ENCODE results near the gene DAPL1.

The DAPL1 gene

DNA sequence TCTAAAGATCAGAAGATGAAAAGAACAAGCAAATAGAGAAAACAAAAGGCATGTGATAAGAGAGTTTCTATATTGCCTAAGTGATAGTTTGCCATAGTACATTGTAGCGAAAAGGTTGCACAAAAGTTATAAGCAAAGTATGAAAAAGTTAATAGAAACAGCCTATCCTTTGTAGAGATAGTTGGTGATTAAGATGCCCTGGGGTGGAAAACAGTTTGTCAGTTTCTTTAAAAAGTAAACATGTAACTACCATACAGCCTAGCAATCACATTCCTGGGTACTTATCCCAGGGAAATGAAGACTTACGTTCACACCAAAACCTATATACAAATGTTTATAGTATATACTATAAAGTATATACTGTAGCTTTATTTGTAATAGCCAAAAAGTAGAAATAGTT lies 16.9 kb upstream of the DAPL1 start:
- FAIRE-seq: no peak

DNA sequence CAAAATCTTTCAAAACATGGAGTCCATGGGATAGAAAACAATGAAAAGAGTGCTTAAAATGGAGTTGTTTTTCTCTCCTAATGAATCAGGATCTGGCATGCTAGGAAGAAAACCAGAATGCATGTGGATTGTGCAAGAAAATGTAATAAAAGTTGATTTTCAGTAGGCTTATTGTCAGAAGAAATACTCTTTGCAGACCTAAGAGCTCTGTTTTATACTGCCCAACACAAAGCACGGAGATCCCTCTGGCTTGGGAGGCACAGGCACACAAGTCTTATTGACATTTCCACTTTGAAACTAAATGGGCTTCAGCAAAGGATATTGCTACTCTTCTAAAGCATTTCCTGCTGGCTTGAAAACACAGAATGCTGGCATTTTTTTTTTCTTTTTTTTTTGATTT lies 15.5 kb upstream of the DAPL1 start:
- FAIRE-seq: no peak

DNA sequence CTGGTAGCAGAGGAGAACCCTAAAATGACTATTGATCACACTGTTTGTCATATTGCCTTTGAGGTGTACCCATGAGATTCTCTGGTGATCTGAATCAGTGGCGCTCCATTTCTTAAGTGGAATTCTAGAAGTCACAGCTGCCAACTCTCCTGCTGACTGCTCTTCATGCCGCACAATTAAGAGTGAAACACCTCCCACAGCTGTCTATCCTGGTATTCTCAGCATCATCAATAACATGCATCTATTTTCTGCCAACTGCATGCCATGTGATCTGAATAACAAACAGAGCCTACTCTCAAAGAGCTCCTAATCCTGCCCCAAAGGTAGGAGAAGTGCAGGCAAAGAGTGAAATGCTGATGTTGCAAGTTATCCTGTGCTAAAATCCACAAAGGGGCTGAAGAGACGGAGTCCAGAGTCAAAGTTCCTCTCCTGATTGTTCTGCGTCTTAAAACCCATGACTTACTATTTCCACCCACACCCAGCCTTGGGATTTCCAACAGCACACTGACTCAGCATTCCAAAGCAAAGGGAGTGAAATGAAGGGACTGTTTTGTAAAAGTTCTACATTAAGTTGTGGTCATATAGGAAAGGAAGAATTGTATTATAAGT lies 13.7 kb upstream of the DAPL1 start:
- no peak for FAIRE-seq

DNA sequence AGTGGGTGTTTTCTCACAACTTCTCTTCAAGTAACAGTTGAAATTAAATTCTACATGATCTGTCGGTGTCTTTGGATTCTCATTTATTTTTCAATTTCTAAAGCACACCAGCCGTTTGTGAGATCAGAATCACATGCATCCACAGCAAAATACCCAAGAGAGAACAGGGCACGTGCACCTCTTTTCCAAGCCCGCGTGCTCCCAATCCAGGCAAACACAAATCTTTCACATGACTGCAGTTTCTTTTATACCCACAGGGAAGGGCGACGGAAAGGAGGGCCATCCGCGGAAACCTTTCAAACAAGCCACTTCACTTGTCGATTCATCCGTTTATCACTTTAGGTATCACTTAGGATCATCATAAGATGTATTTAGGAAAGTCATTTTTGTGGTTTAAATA lies 13.0 kb upstream of the DAPL1 start:
- FAIRE-seq: no peak

DNA sequence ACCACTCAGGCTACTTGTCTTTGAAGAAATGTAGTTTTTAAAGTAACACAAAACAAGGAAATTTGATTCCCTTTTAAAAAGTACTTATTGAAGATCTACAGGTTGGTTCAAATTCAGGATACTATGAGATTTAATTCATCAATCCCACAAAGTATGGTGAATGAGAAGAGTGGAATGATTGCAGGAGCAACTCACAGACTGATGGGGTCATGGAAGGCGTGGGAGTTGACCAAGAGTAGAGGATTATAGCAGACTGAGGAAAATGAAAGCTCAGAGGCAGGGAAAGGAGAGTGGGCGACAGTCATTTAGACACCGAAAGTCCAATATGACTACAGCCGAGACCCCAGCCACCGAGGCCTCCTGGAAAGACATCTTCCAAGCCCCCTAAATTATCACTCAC lies 12.5 kb upstream of the DAPL1 start:
- no peak for FAIRE-seq

DNA sequence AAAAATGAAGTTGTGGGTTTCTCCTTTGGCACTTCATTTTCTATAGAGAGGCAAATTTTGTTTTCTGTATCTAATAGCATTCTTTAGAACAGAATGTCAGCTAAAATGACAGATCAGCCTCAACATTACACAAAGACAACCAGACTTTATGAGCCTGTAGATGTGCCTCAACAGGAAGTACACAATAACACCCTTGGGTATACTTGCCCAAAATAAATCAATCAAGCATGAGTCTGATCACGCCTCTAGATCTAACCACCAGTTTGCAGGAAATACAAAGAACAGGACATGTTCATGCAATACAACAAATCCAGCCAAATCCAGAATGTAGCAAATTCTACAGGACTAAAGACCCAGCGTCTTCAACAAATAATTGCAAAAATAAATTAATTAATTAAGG lies 11.2 kb upstream of the DAPL1 start:
- no peak for FAIRE-seq

DNA sequence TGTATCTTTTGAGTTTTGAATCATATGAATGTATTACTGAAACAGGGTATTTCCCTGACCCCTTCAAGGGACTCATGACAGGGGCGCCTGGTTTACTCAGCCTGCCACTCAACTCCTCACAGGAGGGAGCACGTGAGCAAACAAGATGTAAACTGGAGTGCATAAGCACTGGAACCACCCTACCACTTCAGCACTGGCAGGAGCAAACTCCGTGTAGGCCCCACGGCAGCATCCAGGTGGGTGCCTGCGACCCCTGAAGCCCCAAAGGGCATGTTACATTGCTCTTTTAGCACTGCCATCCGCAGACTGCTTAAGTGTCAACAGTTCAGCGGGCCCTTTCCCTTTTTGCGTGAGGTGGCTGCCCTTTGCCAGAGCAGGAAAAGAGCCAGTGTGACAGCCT lies 8.2 kb upstream of the DAPL1 start:
- FAIRE-seq: no peak

DNA sequence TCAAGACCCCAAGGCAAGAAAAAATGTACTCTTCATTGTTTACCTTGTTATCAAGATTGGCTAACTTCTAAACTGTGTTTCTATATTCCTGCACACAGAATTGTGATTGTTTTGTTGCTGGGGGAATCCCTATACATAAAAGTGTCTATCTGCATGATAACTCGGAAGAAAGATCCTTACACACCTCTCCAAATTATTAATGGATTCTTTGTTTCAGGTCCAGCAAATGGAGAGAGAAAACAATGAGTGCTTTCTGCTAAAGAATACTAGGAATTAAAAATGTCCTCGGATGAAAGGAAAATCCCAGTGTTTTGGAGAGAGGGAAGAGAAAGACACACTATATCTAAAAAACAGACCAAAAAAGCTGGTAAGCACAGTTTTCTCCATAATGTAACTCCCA lies 6.2 kb upstream of the DAPL1 start:
- FAIRE-seq: no peak

DNA sequence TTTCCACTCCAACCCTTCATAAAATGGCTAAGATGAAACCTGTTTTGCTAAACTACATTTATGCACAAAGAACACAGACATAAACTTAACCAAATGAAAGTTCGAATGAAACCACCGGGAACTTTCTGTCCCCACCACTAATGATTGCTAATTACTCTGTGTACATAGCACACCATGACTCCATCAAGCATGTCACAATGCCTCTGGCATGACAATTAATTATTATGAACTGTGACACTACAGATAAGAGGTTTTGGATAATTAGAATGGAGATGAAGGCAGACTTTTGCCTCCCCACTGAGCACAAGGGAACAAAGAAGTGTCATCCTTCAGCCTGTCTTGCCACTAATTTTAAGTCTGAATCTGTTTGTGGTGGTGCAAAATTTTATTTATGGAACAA lies 1.5 kb downstream of the DAPL1 start:
- no peak for FAIRE-seq

DNA sequence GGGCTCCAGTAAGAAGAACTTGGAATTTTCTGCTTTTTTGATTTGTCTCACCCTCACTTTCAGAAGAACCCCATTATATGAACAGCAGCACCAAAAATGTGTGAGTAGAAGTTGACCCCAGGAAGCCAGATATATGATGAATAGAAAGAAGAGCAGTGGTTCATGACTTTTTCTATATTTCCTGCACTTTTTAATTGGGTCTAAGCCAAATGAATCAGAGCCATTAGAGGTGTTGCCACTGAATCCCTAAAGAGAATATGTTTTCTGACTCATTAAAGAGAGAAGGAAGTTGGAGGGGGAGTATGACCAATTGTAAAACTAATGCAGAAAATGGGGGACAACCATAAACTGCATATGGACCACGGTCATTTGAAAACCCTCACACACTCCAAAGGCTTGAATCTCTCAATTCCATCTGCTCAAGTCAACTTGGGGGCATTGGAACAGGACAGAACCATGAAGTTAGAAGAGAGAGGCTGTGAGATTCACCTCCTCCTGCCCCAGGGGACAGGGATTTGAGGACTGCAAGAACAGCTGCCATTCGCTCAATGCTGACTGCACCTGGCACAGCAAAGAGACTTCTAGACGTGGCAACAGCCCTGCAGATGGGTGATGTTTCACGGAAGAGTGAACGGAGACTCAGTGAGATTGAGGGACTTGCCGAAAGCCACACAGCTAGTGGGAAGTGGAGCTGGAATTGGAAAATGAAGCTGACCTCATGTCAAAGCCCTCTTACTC lies 3.0 kb downstream of the DAPL1 start:
- FAIRE-seq: no peak

DNA sequence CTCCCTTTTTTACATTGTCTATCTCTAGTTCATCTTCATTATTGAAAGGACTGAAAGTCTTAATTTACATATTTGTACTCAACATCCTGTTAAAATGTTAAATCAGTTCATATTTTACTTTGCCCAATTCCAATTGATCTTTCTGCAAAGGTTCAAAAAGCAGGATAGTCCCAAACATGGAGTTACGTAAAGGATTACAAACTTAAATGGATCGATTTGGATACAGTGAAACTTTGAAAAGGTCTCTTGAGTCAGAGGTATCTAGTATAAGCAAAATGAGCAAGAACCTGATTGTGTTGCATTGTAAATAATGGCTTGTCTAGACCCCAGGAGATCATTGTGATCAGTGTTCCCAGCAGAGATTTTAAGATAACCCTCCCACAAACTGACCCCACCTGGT lies 4.1 kb downstream of the DAPL1 start:
- no peak for FAIRE-seq

DNA sequence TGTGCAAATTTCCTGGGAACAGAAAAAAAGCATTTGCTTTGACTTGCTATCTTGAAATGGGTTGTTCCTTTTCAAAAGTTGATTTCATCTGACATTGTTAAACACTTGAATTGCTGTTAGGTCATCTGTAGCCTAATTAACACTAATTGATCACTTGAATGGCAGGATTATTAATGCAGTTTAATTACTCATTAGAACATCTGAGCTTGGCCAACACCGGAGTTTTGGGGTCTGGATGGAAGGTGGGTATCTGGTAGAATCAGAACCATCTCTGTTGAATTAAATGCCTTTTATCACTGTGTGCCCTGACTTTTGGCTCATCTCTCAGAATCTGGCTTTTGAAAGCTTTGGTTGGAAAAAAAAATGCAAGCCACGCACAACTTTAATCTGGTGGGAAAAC lies 8.4 kb downstream of the DAPL1 start:
- no peak for FAIRE-seq

DNA sequence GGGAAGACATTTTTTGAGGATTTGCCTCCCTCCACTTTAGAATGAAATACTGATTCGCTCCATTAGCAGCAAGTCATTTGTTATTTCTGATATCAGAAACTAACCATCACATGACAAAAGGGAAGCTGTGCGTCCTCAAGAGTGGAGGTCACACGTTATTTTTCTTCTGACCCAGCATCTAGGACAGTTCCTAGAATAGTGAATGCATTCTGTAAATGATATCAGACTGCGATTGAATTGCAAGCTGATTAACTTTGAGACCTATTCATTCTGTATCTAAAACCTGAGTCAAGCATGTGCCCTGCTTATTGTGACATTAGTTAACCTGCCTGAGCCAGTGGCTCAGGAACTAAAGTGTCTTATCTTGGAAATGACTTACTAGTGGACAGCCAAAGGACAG lies 10.1 kb downstream of the DAPL1 start:
- FAIRE-seq: no peak

DNA sequence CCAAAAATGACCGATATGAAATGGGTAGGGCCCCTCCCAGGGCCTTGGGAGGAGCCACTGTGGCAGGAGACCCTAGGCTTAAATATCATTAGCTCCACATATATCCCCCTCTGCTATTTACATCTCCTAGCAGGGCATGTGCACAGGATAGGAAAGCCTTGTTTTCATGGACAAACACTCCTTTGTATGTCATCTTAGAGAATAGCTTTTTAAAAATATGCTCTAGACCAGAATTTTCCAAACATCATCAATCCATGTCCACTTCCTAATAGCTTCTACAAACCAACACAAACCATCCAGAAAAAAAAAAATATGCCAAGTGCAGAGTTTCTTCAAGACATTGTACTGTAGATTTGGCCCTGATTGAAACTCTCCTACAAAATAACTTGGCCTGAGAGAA lies 10.8 kb downstream of the DAPL1 start:
- FAIRE-seq: no peak

DNA sequence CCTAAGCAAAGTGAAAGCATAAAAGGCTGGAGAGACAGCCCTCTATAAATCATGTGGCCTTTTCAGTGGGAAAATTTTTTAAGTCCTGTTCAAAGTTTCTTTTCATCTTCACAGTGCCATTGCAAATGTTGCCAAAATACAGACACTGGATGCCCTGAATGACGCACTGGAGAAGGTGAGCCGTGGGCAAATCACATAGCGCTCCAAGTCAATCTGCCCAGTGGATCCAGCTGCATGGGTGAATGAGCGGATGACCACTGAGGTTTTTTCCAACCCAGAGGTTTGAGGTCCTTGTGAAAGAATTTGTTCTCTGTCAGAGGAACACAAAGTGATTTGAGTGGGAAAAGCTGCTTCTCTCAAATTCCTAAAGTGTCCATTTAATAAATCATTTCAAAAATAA lies 11.8 kb downstream of the DAPL1 start:
- no peak for FAIRE-seq

DNA sequence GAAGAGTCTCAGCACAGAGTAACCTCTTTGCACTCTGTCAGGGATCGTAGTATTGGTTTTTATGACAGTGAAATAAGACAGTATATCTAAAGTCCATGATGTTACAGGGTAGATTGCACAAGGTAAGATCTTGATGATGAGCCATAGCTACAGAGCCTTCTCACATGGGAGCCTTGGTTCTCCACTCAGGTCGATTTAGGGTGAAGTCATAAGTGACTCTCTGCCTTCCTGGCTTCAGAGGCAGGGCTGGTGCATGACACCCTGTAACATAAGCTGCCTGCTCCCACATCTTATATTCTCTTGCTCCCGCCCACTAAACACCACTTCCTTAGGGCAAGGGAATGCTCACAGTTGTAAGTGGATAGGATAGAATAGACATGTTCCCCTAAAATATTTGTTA lies 13.3 kb downstream of the DAPL1 start:
- no peak for FAIRE-seq

DNA sequence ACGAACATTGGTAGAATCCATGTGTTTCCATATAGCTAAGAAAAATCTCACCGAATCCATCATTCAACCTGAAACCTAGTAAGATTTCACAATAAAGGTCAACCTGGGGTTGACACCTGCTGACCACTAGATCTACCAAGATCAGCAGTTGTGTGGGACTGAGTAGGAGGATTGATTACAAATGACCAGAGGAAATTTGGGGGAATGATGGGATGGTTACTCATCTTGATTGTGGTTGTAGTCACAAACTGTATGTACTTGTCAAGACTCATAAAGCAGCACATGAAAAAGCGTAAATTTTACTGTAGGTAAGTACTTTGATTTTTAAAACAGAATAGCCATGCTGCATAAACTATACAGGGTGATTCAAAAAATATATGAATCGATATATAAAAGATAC lies 14.7 kb downstream of the DAPL1 start:
- FAIRE-seq: no peak

DNA sequence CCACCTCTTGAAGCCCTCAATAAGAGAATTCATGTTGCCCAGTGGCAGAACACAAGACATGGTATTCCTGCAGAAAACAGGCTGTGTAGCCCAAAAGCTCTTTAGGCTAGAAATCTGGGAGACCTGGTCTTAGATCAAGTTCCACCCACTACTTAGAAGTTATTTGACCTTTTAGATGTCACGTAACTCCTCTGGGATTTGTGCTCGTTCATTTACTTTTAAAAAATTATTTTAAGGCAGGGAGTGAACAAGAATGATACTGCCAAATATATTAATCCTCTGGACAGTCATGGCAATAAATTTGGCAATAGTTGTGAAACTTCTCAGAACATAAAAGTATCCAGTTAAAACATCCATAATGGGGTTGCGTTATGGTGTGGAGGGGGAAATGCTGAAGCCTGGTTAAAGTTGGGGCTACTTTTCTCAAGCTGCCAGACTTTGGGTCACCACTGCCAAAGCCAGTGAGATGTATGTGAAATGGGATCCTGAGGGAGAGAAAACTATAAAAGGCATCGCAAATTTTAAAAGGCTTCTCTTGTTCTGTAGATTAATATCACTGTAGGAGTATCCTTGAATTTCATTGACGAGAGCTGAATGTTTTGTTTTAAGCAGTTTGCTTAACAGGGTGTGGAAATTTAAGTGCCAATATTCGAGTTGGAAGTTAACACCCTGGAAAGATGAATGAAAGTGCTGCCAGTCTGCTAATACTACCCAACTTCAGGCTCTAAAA lies 15.8 kb downstream of the DAPL1 start:
- FAIRE-seq: no peak

DNA sequence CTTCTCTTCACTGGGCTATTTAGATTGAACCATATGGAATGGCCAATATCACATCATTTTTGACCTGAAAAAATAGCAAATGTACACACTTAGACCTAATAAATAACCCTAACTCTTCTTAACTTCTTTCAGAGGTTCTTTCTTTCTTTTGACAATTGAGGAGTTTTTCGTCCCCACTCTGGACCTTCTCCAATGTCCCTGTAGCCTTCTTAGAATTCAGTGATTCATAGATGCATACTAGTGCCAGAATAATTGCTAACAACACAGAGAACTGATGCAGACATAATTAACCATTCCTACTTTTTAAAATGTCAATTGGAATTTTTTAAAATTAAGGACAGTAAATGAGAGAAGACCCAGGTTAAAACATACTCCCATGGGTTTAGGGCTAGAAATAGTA lies 20.0 kb downstream of the DAPL1 start:
- FAIRE-seq: no peak

DNA sequence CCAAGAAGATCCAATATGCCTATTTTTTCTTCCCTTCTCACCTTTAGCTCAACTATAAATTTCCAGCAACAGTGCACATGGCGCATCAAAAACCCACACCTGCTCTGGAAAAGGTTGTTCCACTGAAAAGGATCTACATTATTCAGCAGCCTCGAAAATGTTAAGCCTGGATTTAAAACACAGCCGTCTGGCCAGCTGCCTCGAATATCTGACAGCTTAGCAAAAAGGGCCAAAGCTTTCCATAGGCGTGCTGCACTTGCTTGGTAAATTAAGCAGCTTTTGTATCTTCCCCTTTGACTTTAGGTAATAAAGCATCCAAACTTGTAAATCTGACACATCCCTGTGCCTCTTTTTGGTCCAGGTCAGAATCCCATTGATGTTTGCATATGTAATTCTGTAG lies 20.5 kb downstream of the DAPL1 start:
- FAIRE-seq: no peak

DNA sequence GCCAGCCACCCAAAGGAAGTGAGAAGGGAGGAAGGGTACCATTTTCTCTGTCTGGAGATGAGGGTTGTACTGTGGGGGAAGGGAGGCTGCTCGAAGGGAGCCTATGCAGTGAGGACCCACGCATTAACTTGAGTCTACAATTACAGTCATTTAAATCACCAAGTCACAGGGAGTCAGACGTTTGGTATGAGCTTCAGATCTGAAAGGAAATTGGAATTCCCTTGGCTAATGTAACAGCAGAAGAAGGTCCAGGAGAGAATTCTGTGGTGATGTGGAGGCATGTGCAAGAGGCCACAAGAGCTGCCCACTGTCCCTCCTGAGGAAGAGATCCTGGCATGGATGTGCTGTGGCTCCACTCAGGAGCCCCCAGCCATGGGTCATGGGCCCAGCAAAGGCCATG lies 22.5 kb downstream of the DAPL1 start:
- FAIRE-seq: no peak

DNA sequence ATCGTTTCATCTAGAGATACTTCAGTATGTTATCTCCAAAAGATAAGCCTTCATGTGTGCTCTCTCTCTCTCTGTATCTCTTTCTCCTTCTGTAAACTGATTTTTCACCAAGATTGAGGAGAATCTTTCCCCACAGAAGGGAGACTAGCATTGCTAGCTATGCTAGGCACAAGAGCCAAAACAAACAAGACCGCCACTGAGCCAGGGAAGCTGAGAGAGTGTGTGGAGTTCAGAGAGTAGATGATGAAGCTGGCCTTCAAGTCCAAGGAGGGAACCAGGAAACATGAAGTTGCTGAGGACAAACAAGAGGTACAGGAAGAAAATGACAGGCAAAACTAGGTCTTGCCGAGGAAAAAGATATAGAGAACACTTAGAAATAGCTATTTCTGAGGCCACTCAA lies 23.4 kb downstream of the DAPL1 start:
- FAIRE-seq: no peak

DNA sequence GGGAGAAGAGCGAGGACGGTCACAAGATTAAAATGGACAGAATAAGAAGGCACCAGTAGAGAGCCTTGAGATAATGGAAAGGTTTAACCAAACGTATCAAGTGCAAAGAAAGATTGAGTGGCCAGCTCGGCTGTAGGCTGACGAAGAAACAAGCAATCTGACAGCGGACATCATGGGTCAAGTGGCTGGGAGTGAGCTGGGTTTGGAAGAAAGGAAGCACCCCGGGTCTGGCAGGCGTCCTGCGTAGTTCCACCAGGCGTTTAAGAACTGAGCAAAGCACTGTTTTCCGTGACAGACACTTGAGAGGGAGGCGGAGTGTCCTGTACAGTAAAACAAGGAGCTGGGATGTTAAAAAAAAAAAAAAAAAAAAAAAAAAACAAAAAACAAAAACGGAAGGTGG lies 27.1 kb downstream of the DAPL1 start:
- FAIRE-seq: no peak

DNA sequence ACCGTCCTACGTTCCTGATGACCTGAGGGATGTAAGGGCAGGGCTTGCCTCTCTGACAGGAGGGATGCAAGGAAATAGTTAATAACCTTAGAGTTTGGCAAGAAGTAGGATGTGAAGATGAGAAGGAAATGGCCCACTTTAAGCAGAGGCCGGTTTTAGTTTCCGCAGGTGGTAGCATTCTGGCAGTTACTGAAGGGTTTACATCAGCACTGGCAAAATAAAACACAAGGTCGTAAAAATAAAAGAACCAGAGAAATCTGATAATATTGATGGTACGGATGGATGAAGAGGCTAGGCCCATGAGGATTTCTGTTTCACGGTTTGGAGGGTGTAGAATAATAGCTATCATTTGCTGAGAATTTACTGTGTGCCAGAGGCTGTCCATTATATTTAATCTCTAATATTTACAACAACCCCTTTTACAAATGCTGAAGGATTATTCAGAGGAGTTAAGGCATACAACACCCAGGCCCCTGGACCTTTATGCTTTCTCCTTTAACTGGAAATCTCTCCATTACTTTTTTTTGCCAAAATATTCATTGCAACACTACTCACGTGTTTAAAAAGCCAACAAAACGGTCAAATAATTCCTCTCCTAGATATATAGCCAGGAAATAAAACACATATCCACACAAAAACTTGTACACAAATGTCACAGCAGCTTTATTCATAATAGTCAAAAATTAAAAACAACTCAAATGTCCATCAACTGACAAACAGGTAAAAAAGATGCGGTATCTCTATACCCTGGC lies 28.5 kb downstream of the DAPL1 start:
- FAIRE-seq: no peak

All from colon (tissue), 2 donors.